Activated T-helper 1 cell treated with anti-CD3 and anti-CD28 coated beads, Interleukin-2, amount 50 U/mL, for 16 hours (primary cell): ENCODE results near the gene DCC.

Experiments used
- DNase-seq, 2 donors: peaks; one replicate each; pipeline ENCODE4 v3.0.0-alpha.2; 2020; ENCODE audit warnings: low read depth in 1 of 2, low spot score in 1 of 2

The DCC gene

DNA sequence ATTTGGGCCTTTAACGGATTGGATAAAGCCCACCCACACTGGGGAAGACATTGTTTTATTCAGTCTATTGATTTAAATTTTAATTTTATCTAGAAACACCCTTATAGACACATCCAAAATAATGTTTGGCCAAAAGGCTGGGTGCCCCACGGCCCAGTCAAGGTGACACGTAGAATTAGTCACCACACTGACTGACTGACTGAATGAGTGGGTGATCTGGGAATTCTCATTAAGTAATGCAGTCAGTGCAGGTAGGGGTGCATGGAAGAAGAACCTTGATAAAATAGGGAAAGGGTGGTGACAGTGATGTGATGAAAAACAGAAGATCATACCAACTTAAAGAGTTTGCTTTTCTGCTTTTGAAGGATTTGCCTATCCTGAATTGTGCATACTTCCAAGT is 554.8 kb downstream of the DCC start:
- no peak for DNase-seq

DNA sequence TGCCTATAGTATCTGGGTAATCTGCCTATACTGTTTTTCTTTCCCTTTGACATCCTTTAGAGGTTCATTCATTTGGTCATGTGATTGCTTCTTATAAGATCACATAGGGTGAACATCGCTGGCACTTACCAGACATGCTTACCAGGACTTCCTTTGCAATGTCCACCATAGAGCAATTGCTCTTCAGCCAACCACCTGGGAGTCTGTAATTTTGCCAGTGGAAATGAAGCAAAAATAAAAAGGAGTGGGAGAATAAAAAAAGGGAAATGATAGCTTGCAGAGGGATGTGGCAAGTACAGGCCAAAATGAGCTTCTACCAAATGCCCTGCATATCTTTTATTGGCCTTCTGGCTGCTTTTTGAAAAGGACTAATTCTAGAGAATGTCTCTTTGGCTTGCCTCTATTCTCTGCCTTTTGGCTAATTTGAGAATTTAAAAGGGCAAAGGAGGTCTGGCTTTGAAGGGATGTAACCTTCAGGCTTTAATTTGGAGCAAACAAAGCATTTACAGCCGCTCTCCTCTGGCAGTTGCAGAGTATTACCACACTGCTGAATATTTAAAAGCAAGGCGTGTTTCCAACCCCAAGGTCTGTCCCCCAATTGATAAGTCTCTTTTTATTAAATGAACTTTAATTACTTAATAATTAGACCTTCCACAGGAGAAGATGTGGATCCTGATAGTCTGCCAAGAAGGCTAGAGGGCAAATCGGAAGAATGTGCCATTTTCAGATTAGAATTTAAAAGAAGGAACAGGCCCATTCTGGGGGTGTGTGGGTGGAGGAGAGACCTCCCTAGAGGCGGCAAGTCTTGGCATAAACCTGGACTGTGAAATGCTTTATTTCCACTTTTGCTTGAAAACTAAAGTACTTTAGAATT is 557.9 kb downstream of the DCC start:
- no peak for DNase-seq

GRCh38 chr18:52898485-52899058 is 558.6 kb downstream of the DCC start:
- no peak for DNase-seq

DNA sequence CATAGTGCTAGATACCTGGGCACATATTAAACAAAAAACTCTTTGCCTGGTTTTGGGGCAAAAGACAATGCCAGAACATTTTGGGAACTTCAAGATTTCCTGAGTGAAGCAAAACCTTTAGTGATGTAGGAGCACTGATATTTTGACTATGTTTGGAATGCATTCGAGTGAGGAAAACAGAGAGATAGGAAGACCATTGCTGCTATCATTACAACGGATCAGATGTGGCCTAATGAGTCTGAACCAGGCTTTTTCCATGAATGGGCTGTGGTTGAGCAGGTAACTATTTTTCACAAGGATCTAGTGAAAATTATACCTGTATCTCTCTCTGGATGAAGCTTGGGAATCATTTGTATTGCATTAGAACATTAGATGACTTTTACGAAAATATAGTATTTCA is 562.2 kb downstream of the DCC start:
- DNase-seq: no peak

- no peak for DNase-seq
Observed at GRCh38 chr18:52903857-52904256, 563.9 kb downstream of the DCC start.

DNA sequence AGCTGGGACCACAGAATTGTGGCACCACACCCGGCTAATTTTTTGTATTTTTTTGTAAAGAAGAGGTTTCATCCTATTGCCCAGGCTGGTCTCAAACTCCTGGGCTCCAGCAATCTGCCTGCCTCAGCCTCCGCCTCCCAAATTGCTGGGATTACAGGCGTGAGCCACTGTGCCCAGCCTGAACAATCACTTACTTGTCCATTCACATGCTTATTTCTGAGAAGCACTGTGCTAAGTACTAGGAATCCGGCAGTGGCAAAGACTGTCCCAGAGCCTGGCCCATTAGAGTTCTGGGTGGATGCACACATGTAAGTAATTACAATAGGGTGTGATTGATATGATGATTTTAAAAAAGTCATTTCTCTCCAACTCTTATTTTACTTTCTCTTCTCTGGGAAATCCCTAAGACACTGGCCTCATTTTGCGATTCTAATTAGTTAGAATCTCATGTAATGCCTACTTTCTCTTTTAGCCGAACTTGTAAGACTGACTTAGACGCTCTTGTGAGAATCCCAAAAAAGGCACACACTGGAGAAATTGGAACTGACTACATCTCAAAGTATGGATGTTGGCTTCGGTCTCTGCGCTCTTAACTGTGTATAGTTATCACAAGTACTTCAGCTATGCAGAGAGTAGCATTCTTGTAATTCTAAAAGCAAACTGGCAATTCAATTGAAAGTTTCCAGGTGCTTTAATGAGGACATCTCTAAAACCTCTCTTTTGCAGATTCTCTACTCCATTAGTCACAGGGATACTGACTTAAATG is 567.7 kb downstream of the DCC start:
- DNase-seq: no peak

DNA sequence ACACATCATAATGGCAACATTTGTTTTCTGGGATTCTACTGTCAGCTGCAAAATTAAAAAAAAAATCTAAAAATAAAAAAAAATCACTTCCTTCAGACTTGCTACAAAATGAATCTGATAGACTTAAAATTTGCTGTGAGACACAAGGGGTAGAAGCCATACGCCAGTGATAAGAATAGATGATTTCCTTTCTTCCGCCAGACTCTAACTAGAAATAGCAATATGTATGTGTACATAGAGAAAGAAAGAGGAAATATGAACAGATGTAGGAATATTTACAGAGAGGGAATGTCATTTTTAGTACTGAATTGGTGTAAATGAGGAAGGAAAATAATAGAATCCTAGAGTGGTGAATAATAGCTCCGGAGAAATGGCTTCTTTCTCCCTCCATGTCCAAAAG is 574.2 kb downstream of the DCC start:
- DNase-seq: no peak

- no peak for DNase-seq
Observed at GRCh38 chr18:52920665-52921064, 580.7 kb downstream of the DCC start.

DNA sequence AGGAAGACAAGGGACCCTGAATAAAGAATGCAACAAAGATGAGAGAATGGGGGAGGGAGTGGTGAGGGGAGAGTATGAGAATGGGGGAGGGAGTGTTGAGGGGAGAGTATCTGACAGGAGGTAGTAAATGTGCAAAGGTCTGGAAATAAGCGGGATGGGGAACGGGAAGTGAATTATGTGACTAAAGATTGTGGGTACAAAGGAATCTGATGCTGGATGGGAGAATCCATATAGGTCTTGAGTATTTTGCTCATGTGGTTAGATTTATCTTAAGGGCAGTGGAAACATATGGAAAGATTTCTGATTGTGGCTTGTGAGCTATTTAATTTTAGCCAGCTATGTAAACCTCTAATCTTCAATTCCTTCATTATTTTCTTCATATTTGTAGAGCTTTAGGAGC is 593.4 kb downstream of the DCC start:
- DNase-seq: no peak

DNA sequence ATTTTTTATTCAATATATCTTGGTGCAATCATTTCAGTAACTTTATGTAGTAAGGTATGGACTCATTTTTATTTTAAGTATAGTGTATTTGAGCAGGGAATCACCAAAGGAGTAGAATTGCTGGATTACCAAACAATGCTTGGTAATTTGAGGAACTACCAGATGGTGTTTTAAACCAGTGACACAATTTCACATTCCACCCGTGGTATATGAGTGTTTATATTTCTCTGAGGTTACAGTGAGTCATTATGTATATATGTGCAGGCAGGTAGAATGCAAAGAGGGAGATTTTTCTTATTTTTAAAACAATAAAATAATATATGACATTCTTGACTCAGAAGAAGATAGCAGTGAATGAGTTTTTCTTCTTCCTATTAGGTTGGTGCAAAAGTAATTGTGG is 596.9 kb downstream of the DCC start:
- DNase-seq: no peak

DNA sequence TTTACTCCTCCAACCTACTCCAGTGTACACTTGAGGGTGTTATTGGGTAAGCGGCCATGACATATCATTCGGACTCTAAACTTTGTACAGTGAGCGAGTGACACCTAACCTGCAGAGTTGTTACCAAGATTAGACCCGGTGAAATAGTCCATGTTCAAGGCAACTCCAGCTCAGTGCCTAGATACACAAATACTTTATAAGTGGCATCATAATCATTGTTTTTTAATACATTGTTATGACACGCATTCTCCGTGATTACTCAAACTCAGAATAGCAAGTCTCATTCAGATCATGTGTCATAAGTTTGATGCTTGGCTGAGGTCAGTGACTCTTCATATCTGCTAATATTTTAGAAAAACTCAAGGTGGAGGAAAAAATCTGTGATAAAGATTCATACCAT is 597.8 kb downstream of the DCC start:
- no peak for DNase-seq

GRCh38 chr18:52945552-52945951 is 605.6 kb downstream of the DCC start:
- no peak for DNase-seq

DNA sequence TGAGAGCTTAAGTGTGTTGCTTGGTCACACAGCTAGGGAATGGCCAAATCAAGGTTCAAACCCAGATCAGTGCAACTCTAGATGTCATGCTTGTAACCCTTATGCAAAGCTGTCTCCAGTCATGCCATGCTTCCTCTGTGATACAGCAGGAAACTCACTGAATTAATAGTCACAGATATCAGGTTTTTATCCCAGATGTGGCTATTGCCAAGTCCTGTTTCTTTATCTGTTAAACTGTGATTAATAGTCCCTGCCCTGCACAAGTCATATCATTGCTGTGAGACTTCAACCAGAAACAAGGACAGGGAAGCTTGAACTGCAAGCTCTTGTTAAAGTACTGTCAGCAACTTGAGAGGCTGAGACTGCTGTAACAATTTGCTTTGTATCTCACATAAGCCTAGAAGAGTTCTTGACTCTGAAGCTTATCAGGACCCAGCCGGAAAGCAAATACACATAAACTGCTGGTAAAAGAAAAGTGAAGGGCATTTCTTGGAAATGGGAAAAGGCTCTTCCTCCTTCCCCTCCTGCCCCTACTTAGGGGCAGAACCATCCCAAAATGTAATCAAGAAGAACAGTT is 609.0 kb downstream of the DCC start:
- DNase-seq: no peak

DNA sequence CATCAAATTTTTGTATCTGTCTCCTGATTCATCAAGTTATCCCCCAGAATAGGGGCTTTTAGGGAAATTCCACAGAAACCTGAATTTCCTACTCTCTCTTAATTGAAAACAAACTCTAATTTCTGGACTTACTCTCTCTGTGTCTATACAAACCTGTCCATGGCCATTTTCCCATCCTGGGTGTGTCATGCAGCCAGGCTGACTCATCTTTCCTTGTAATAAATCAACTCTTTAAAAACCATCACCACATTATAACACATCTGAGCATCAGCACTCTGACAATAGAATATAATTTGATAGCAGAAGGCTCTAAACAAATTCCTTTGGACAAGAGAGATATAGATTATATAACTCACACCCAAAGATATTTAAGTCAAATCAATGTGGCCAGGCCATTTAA is 610.2 kb downstream of the DCC start:
- no peak for DNase-seq

DNA sequence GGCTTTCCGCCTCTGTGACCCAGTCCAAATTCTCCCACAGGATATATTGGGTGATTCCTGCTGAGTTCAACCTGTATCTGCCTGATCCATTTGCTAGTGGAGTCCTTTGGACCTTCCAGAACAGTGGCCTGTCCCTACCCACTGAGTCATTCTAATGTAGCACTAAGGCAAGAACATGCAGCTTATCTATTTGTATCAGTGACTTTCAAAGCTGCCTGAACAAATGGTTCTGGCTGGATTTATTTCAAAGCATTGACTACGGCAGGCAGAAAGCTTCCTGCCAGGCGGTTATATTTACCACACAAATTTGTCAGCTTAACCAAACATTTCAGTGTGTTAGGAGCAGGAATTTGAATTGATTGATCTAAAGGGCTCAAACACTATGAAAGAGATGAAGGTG is 613.4 kb downstream of the DCC start:
- no peak for DNase-seq

- DNase-seq: no peak
Observed at GRCh38 chr18:52963481-52963880, 623.5 kb downstream of the DCC start.

DNA sequence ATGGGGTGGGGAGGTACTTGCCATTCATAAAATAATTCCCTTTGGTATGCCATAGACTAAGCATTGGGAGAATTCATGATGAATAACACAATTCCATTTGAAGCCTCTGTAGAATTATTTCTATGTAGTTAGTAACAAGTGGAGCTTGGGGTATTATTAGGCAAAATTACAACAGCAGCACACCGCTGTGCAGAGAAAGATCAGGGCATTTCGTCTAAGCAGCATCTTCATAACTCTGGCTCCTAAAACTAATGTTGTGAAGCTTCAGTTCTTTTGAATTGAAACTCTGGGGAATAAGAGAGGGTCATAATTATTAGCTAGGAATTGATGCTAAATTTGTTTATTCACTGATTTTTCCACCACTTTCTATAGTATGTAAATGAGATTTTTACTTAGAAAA is 630.7 kb downstream of the DCC start:
- no peak for DNase-seq

- no peak for DNase-seq
Observed at GRCh38 chr18:52971097-52971496, 631.1 kb downstream of the DCC start.

DNA sequence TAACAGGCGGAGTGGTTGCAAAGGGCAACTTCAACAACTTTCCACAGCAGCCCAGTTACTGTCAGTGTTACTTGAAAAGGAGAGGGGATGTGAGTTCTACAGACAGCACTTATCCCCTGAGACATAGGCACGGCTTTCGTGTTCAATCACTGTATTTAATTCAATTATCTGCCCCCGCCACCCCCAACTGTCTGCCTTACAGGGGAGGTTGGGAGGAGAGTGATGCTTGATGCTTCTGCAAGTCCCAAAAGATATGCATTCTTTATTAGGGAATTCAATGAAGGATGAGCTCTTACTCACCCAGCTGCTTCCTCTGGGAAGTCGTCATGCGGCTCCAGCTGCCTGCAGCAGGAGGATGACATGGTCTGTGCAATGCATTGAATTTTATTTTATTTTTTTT is 639.9 kb downstream of the DCC start:
- DNase-seq: no peak

DNA sequence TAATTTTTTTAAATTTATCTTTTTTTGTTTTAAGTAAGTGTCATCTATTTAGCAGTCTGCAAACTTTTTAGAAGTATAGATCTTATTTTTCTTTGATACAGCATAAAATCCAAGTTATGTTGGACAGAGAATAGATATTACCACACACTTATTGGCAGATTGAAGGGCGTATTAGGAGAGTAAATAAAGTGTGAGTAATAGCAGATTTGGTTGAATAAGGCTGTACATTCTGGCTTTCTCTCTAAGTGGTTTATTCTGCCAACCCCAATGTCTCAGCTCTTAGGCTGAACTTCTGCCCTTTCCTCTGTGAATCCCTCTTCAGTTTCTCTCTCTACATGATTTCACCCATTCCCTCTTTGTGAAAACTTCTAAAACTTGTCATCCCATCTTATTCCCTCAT is 651.2 kb downstream of the DCC start:
- no peak for DNase-seq

GRCh38 chr18:52992041-52992440 is 652.0 kb downstream of the DCC start:
- DNase-seq: no peak

GRCh38 chr18:52995875-52996274 is 655.9 kb downstream of the DCC start:
- DNase-seq: no peak
